Measurements from ENCODE around the gene PDGFB.
A peak's percentile ranks its signal among the peaks of the same experiment; 100 is the strongest.

PDGFB gene

DNA sequence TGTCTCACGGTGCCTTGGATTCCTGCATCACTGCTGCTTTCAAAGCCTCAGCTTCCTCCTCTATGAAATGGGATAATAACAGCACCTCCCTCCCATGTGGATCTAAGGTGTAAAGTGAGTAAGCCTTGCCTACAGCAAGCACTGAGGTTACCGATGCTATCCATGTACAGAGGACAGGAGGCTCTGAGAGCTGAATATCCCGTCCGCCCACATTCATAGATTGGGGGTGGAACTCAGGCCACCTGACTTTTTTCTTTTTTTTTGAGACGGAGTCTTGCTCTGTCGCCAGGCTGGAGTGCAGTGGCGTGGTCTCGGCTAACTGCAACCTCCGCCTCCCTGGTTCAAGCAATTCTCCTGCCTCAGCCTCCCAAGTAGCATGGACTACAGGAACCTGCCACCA, 12.5 kb downstream of the PDGFB start:
- H3K27me3 ChIP-seq (ENCODE audit: insufficient read depth, poor library complexity, severe bottlenecking): peaks cover 92% of the 10 kb centered on the region
- H3K4me3 ChIP-seq (replicated peaks; ENCODE audit: insufficient read depth, low read length): no peak overlapping the region
- no peak overlapping the region for H3K27ac ChIP-seq (replicated peaks)
- DNase-seq (ENCODE audit: low read depth in 1 of 2, low spot score in 1 of 2): no peak
- TF ChIP-seq SPI1 (IDR thresholded peaks at IDR 0.05; ENCODE audit: borderline replicate concordance, low read depth): no peak
- no peak for TF ChIP-seq POLR2AphosphoS5 (IDR thresholded peaks at IDR 0.05; ENCODE audit: low read depth)
- TF ChIP-seq, protein P1, sequence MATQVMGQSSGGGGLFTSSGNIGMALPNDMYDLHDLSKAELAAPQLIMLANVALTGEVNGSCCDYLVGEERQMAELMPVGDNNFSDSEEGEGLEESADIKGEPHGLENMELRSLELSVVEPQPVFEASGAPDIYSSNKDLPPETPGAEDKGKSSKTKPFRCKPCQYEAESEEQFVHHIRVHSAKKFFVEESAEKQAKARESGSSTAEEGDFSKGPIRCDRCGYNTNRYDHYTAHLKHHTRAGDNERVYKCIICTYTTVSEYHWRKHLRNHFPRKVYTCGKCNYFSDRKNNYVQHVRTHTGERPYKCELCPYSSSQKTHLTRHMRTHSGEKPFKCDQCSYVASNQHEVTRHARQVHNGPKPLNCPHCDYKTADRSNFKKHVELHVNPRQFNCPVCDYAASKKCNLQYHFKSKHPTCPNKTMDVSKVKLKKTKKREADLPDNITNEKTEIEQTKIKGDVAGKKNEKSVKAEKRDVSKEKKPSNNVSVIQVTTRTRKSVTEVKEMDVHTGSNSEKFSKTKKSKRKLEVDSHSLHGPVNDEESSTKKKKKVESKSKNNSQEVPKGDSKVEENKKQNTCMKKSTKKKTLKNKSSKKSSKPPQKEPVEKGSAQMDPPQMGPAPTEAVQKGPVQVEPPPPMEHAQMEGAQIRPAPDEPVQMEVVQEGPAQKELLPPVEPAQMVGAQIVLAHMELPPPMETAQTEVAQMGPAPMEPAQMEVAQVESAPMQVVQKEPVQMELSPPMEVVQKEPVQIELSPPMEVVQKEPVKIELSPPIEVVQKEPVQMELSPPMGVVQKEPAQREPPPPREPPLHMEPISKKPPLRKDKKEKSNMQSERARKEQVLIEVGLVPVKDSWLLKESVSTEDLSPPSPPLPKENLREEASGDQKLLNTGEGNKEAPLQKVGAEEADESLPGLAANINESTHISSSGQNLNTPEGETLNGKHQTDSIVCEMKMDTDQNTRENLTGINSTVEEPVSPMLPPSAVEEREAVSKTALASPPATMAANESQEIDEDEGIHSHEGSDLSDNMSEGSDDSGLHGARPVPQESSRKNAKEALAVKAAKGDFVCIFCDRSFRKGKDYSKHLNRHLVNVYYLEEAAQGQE (IDR thresholded peaks at IDR 0.05; ENCODE audit: insufficient replicate concordance, low read depth): no peak
- TF ChIP-seq, protein P2, sequence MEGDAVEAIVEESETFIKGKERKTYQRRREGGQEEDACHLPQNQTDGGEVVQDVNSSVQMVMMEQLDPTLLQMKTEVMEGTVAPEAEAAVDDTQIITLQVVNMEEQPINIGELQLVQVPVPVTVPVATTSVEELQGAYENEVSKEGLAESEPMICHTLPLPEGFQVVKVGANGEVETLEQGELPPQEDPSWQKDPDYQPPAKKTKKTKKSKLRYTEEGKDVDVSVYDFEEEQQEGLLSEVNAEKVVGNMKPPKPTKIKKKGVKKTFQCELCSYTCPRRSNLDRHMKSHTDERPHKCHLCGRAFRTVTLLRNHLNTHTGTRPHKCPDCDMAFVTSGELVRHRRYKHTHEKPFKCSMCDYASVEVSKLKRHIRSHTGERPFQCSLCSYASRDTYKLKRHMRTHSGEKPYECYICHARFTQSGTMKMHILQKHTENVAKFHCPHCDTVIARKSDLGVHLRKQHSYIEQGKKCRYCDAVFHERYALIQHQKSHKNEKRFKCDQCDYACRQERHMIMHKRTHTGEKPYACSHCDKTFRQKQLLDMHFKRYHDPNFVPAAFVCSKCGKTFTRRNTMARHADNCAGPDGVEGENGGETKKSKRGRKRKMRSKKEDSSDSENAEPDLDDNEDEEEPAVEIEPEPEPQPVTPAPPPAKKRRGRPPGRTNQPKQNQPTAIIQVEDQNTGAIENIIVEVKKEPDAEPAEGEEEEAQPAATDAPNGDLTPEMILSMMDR (IDR thresholded peaks at IDR 0.05; ENCODE audit: insufficient read depth, low read length): no peak
- TF ChIP-seq GABPA (IDR thresholded peaks at IDR 0.05; ENCODE audit: low read depth): no peak

DNA sequence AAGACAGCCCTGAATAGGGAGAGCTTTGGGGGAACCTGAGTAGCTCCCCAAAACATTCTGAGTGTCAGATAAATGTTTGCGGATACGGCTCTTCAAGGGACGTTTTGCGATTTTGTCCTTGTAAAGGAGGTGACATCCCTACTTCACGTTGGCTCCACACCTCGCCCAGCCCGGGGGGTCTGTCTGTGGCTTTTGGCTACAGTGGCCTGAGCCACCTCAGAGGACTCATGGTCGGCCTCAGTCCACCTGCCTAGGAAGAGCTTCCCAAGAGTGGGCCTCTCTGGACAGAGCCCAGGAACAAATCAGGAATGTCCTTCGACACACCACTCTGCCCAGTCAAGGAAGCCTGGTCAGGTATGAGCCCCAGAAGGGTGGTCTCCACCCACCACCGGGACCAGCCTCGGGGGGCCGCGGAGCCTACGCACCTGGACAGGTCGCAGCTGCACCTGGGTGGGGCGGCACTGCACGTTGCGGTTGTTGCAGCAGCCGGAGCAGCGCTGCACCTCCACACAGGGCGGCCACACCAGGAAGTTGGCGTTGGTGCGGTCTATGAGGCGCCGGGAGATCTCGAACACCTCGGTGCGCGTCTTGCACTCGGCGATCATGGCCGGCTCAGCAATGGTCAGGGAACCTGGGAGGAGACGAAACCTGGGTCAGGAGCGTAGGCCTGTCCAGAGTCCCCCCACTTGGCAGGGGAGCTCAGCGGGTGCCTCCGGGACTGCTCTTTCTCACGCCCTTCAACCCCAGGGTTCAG, 13.4 kb downstream of the PDGFB start:
- DNase-seq (ENCODE audit: low read depth in 1 of 2, low spot score in 1 of 2): no peak
- Histone ChIP-seq H3K27ac (replicated peaks) (no peak overlapping the region), H3K27me3 (ENCODE audit: insufficient read depth, poor library complexity, severe bottlenecking) (peaks cover 83% of the 10 kb centered on the region), H3K4me3 (replicated peaks; ENCODE audit: insufficient read depth, low read length) (no peak overlapping the region)
- TF ChIP-seq GABPA (IDR thresholded peaks at IDR 0.05; ENCODE audit: low read depth) (no peak), POLR2AphosphoS5 (IDR thresholded peaks at IDR 0.05; ENCODE audit: low read depth) (no peak), SPI1 (IDR thresholded peaks at IDR 0.05; ENCODE audit: borderline replicate concordance, low read depth) (no peak)
- TF ChIP-seq, protein P1 (IDR thresholded peaks at IDR 0.05; ENCODE audit: insufficient replicate concordance, low read depth): no peak
- TF ChIP-seq, protein P2 (IDR thresholded peaks at IDR 0.05; ENCODE audit: insufficient read depth, low read length): no peak

DNA sequence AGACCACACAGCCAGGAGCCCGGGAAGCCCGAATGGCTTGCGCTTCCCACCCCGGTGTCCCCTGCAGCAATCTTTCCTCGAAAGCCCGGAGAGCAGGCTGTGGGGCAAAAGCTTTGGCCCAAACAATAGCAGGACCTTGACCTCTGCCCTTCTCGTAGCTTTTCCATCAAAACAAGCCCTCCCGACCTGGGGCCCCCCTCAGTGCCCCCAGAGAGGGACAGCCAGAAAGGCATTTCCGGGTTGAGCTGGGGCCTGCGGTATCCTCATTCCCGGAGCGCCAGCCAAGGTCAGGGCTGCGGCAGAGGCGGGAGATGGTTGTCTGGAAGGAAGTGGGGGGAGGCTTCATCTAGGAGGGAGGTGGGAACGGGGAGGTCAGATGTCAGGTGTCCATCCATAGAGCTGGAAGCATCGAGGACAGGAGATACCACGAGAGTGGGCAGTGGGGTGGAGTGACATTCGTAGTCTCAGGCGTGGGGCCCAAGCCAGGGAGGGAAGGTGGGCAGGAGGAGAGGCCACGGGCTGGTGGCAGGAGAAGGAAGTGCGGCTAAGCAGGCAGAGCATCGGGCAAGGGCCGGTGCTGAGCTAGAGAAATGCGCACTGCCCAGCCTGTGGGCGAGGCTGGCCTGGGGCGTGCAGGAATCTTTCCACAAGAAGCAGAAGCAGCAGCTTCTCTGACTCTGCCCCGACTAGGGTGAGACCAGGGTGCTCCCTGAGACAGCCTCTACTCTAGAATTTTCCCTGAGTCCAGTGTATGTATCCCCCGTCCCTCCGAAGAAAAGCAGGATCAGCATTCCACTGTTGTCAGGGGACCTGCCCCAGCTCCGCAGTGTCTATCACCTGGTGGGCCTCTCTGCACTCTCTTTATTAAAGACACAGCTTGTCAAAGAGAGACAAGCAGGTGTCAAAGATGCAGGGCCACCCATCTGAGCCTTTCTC, 14.3 kb downstream of the PDGFB start:
- Histone ChIP-seq H3K27me3 (ENCODE audit: insufficient read depth, poor library complexity, severe bottlenecking) (peaks cover 75% of the 10 kb centered on the region), H3K27ac (replicated peaks) (no peak overlapping the region), H3K4me3 (replicated peaks; ENCODE audit: insufficient read depth, low read length) (no peak overlapping the region)
- 0 out of 2 replicates have a peak, but pooled peaks have one; percentile 3 for TF ChIP-seq SPI1 (IDR thresholded peaks at IDR 0.05; ENCODE audit: borderline replicate concordance, low read depth)
- TF ChIP-seq, protein P2 (IDR thresholded peaks at IDR 0.05; ENCODE audit: insufficient read depth, low read length): no peak
- DNase-seq (ENCODE audit: low read depth in 1 of 2, low spot score in 1 of 2): no peak

Measured in HL-60 (cell line).